Endodermal cell (in vitro differentiated cells): ENCODE measurements around the gene MTHFSD. TPM values are rescaled to one million over a fixed set of nuclear protein-coding genes. Genes with fewer than 3 reads are reported as not detected.

ENCODE experiments used
- DNase-seq: peaks from one replicate; pipeline ENCODE4 v3.0.0-alpha.2; 2017
- H3K27ac ChIP-seq: 2 replicates; pipeline ENCODE4 v1.5.1; 2013; ENCODE audit warnings: mild to moderate bottlenecking, low read depth, low read length, moderate library complexity
- H3K27me3 ChIP-seq: 2 replicates; pipeline ENCODE4 v1.6.1; 2013; ENCODE audit warnings: mild to moderate bottlenecking, low read length, moderate library complexity; ENCODE audit not compliant: insufficient read depth, control insufficient read depth, poor library complexity, severe bottlenecking
- H3K36me3 ChIP-seq: 2 replicates; pipeline ENCODE4 v1.7.0; 2013; ENCODE audit warnings: mild to moderate bottlenecking, low read length, moderate library complexity; ENCODE audit not compliant: control insufficient read depth, insufficient read depth
- H3K4me1 ChIP-seq: one replicate; pipeline ENCODE4 v1.7.0; 2013; ENCODE audit warnings: low read length; ENCODE audit not compliant: control insufficient read depth, insufficient read depth
- H3K4me3 ChIP-seq: 2 replicates; pipeline ENCODE4 v1.5.1; 2013; ENCODE audit warnings: mild to moderate bottlenecking, low read length, moderate library complexity
- H3K9ac ChIP-seq: 2 replicates; pipeline ENCODE4 v1.6.1; 2013; ENCODE audit warnings: mild to moderate bottlenecking, low read length, moderate library complexity; ENCODE audit not compliant: poor library complexity, severe bottlenecking; ENCODE audit errors: extremely low read depth
- H3K9me3 ChIP-seq: 2 replicates; pipeline ENCODE4 v1.6.1; 2013; ENCODE audit warnings: mild to moderate bottlenecking, low read length, moderate library complexity; ENCODE audit not compliant: control insufficient read depth
- H3K27ac Mint-ChIP-seq: 2 replicates; pipeline ENCODE4 v1.8.0; 2020; ENCODE audit warnings: mixed read lengths
- H3K27me3 Mint-ChIP-seq: 2 replicates; pipeline ENCODE4 v1.8.0; 2021; ENCODE audit warnings: mild to moderate bottlenecking, mixed read lengths; ENCODE audit not compliant: insufficient read depth
- H3K36me3 Mint-ChIP-seq: 2 replicates; pipeline ENCODE4 v1.8.0; 2020; ENCODE audit warnings: low read depth, mixed read lengths
- H3K4me1 Mint-ChIP-seq: 2 replicates; pipeline ENCODE4 v1.8.0; 2020; ENCODE audit warnings: mixed read lengths
- H3K4me3 Mint-ChIP-seq: 2 replicates; pipeline ENCODE4 v1.8.0; 2020; ENCODE audit warnings: mild to moderate bottlenecking, moderate library complexity, mixed read lengths
- H3K9me3 Mint-ChIP-seq: 2 replicates; pipeline ENCODE4 v1.8.0; 2020; ENCODE audit warnings: mild to moderate bottlenecking, mixed read lengths
- WGBS, 2 experiments: methylation state at CpG; one replicate each; pipeline versions ENCODE4 v1.1.5 to v1.1.7; 2013; ENCODE audit warnings: missing lambda C conversion rate in 2 of 2, mixed read lengths in 1 of 2; ENCODE audit not compliant: insufficient coverage in 1 of 2, insufficient read length in 1 of 2; 5-methylcytosine and 5-hydroxymethylcytosine counted together
- long read RNA-seq, 4 experiments: library from polyadenylated mRNA in 2 of 4; library from RNA in 1 of 4; library from capped mRNA in 1 of 4; stranded (forward) in 3 of 4; unstranded in 1 of 4; transcript quantifications; one replicate each; pipeline ENCODE4 v2.0.0, GENCODE V29; 2020 to 2021; ENCODE audit warnings: inconsistent platforms in 1 of 4
- polyA plus RNA-seq, 2 experiments: library from polyadenylated mRNA; stranded (reverse); fragments of 50-300 nt; gene quantifications; one replicate each; pipeline ENCODE4 v1.2.3, GENCODE V29; 2013
- total RNA-seq, 2 donors: library from RNA; stranded (reverse); fragmentation: NEBNext Ultra II Directional in 1 of 2; extraction: Animal tissue kit (Norgen Biotek cat#: 25700) in 1 of 2; gene quantifications; 2 replicates in 1 of 2; 3 replicates in 1 of 2; pipeline ENCODE4 v1.2.1, GENCODE V29; 2021
- TF ChIP-seq, protein P1 (sequence below): fragments of 200-600 bp; sonication (generic); conservative IDR thresholded peaks from 2 replicates; pipeline ENCODE4 v1.5.0; 2021; ENCODE audit warnings: antibody characterized with exemption, mild to moderate bottlenecking

Gene MTHFSD
- 10 to 100 TPM; 15.0 to 25.8 TPM for total RNA-seq
- polyA plus RNA-seq (2013, experiment 1 of 2), result 24.2 TPM
- polyA plus RNA-seq (2013, experiment 2 of 2), result 22.7 TPM
- long read RNA-seq, experiment 1, partial matches to known transcripts, result 1 of 4 reads
- long read RNA-seq, experiment 1, other reads (novel, unspliced or antisense), result 1 of 4 reads
- long read RNA-seq, experiment 2, partial matches to known transcripts, result 2 of 24 reads
- long read RNA-seq, experiment 2, other reads (novel, unspliced or antisense), result 6 of 24 reads
- long read RNA-seq, experiment 3, transcript MTHFSD-203 (8 exons, 1,207 nt), result minor isoform, 7 of 39 reads
- long read RNA-seq, experiment 3, transcript MTHFSD-220 (8 exons, 1,207 nt), result major isoform, 9 of 39 reads
- long read RNA-seq, experiment 3, transcript MTHFSD-202 (8 exons, 1,210 nt), result minor isoform, 7 of 39 reads
- long read RNA-seq, experiment 3, transcript MTHFSD-201 (8 exons, 3,013 nt), result minor isoform, 5 of 39 reads
- long read RNA-seq, experiment 3, partial matches to known transcripts, result 1 of 39 reads
- long read RNA-seq, experiment 3, other reads (novel, unspliced or antisense), result 8 of 39 reads
- long read RNA-seq, experiment 4, partial matches to known transcripts, result 0 of 7 reads
- long read RNA-seq, experiment 4, other reads (novel, unspliced or antisense), result 3 of 7 reads

- no peaks in the 10 kb centered on the region for H3K4me1 Mint-ChIP-seq
- Histone ChIP-seq H3K27ac (peak within 1 kb of the TSS; percentile 89), H3K9ac (peak within 1 kb of the TSS; percentile 93), H3K27me3 (peaks cover 8% of the 10 kb centered on the region), H3K4me1 (no peaks in the 10 kb centered on the region), H3K4me3 (peak within 1 kb of the TSS; percentile 89), H3K36me3 (peaks cover 21% of the 10 kb centered on the region), H3K9me3 (no peaks in the 10 kb centered on the region)
- H3K36me3 Mint-ChIP-seq, result peaks cover 2% of the 10 kb centered on the region
- H3K4me3 Mint-ChIP-seq, result peak within 1 kb of the TSS; percentile 87
- no peaks in the 10 kb centered on the region for H3K9me3 Mint-ChIP-seq
- WGBS, 2 experiments, result 6 to 15% methylated on average over 30 to 70 of the region's 70 CpGs
- H3K27me3 Mint-ChIP-seq, result peaks cover 6% of the 10 kb centered on the region
- H3K27ac Mint-ChIP-seq, result peak within 1 kb of the TSS; percentile 98
- TF ChIP-seq, protein P1, sequence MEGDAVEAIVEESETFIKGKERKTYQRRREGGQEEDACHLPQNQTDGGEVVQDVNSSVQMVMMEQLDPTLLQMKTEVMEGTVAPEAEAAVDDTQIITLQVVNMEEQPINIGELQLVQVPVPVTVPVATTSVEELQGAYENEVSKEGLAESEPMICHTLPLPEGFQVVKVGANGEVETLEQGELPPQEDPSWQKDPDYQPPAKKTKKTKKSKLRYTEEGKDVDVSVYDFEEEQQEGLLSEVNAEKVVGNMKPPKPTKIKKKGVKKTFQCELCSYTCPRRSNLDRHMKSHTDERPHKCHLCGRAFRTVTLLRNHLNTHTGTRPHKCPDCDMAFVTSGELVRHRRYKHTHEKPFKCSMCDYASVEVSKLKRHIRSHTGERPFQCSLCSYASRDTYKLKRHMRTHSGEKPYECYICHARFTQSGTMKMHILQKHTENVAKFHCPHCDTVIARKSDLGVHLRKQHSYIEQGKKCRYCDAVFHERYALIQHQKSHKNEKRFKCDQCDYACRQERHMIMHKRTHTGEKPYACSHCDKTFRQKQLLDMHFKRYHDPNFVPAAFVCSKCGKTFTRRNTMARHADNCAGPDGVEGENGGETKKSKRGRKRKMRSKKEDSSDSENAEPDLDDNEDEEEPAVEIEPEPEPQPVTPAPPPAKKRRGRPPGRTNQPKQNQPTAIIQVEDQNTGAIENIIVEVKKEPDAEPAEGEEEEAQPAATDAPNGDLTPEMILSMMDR, result no peak
- peak; percentile 97 for DNase-seq
Observed at GRCh38 chr16:86554917-86555703, at the start of gene MTHFSD. Gene MTHFSD, minus strand, starts transcription at chr16:86555235. Its CDS starts 51 bp downstream, at chr16:86555184.

DNA sequence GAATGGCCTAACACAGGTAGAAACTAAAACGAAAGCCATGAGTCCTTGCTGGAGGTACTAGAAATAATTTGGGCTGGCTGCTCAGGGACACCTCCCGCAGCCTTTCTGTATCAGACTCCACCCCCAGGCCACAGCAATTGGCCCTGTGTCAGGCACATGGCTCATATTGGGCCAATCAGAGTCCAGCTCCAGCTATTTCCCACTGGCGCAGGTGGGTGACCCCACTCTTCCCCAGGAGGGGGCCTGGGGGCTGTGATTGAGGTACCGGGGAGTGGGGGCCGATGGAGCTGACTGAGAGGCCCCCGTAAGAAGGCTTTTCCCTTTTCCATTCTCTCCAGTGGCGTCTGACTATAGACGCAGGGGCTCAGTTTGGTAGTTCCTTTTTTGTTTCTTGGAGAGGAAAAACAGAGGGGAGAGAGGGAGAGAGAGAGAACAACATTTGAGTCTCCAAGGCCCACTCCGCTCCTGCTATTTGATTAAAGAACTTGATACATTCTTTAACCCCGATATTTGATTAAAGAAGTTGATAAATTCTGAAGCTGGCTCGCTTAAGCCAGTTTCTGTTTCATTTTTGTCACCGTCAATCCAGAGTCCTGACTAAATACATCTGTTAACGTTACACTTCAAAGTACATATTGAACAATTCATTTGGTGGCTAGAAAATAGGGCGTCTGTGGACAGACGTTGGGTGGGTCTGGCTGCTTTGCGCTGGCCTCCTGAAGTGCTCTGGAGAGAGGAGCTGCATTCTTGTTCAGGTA is 49.6 kb upstream of the MTHFSD start:
- no peaks in the 10 kb centered on the region for H3K36me3 ChIP-seq
- no peak for DNase-seq
- WGBS, 2 experiments, result 92 to 96% methylated on average over 13 to 15 of the region's 16 CpGs
- H3K4me3 ChIP-seq, result no peak overlapping the region
- TF ChIP-seq, protein P1, result no peak
- H3K4me1 Mint-ChIP-seq, result peaks cover 7% of the 10 kb centered on the region
- no peak overlapping the region for H3K27ac ChIP-seq
- H3K4me1 ChIP-seq, result no peaks in the 10 kb centered on the region
- no peaks in the 10 kb centered on the region for H3K36me3 Mint-ChIP-seq
- H3K27ac Mint-ChIP-seq, result no peak overlapping the region
- H3K27me3 Mint-ChIP-seq, result peaks cover 5% of the 10 kb centered on the region
- H3K9me3 Mint-ChIP-seq, result no peaks in the 10 kb centered on the region
- H3K4me3 Mint-ChIP-seq, result no peak overlapping the region
- H3K27me3 ChIP-seq, result no peaks in the 10 kb centered on the region
- H3K9me3 ChIP-seq, result no peaks in the 10 kb centered on the region
- H3K9ac ChIP-seq, result no peak overlapping the region

DNA sequence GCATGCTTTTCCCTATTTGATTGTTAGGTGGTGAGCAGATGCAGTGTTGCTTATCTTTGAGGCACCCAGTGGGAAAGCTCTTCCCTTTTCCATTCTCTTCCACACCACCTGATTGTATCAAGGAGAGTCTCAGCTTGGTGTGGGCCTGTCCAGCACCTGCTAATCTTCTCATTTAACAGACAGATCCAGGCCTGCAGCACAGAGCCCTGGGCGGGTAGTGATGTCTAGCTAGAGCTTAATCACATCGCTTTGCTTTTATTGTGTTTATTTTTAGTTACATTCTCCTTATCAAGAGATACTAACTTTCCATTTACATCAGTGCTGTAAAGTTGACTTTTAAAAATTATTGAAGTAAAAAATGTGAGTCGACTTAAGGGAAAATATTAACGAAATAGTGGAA is 47.5 kb upstream of the MTHFSD start:
- Histone ChIP-seq H3K27me3 (no peaks in the 10 kb centered on the region), H3K9me3 (no peaks in the 10 kb centered on the region), H3K27ac (no peak overlapping the region), H3K4me3 (no peak overlapping the region), H3K36me3 (no peaks in the 10 kb centered on the region), H3K9ac (no peak overlapping the region), H3K4me1 (no peaks in the 10 kb centered on the region)
- Mint-ChIP-seq H3K9me3 (no peaks in the 10 kb centered on the region), H3K36me3 (no peaks in the 10 kb centered on the region), H3K27ac (no peak overlapping the region), H3K4me3 (no peak overlapping the region), H3K27me3 (peaks cover 9% of the 10 kb centered on the region), H3K4me1 (peaks cover 7% of the 10 kb centered on the region)
- TF ChIP-seq, protein P1, result no peak
- 91 to 100% methylated on average over 1 to 2 of the region's 4 CpGs for WGBS, 2 experiments
- DNase-seq, result no peak
